Muscle of back (tissue), 11 donors: ENCODE measurements around the gene STX8. TPM values are rescaled to one million over a fixed set of nuclear protein-coding genes. Genes with fewer than 3 reads are reported as not detected.

Experiments used
- DNase-seq, 3 donors: peaks; one replicate each; pipeline versions ENCODE4 v3.0.0 to v3.0.0-alpha.2; 2013
- polyA plus RNA-seq, 10 donors: library from polyadenylated mRNA; unstranded; fragments of 120-200 nt; gene quantifications; one replicate each; pipeline ENCODE4 v1.2.1, GENCODE V29; 2013; ENCODE audit not compliant: insufficient read length in 10 of 10

Gene STX8
- polyA plus RNA-seq, 10 donors: 43.2 to 49.1 (median 45.6) TPM

DNA sequence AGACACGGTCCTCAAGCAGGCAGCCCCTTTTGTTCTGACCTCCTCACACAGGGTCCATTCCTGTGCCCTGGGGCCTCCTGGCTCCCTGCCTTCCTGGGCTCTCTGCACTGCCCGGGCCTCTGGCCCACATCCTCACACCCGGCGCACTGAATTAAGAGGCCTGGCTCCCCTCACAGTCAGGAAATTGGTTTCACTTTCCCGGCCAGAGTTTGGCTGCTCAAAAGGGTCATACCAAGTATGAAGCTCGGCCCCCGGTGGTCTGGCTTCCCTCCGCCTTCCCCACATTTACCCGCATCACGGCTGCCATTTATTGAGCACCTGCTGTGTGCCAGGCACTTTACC is 334.3 kb downstream of the STX8 start:
- DNase-seq: peak; percentile 33 to 88 (median 77)

DNA sequence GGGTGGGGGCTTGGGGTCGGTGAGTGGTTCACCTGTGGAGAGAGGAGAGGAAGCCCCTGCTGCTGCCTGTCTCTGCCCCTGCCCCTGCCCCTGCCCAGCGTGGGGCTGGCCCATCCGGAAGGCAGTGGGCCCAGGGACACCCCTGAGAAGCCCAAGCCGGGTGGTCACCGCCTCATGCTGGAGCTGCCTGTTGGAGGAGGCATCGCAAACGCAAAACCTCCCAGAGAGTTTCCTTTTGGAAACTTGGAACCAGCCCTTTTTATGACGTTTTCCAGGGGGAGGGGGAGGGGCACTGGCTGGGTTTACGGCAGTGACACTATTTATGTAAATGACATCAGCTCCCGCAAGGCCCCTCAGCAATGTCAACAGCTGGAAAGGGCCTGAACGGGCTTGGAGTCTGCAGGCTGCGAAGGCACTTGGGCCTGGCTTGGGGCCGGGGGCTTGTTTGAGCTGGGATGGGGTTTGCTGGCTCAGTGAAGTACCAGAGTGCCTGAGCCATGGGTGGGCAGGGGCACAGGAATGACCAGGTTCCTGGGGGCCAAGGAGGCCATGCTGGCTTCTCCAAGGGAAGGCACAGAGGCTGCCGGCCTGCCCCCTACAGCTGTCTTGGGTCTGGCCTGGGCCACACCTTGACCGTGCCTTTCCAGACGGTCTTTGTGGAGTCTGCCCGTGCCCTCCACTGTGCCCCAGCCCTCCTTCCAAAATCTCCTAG is 334.8 kb downstream of the STX8 start:
- DNase-seq: peak; percentile 88 to 96 (median 93)

- DNase-seq: peak; percentile 58 to 90 (median 79)
Observed at GRCh38 chr17:9239793-9240658, 335.6 kb downstream of the STX8 start.

DNA sequence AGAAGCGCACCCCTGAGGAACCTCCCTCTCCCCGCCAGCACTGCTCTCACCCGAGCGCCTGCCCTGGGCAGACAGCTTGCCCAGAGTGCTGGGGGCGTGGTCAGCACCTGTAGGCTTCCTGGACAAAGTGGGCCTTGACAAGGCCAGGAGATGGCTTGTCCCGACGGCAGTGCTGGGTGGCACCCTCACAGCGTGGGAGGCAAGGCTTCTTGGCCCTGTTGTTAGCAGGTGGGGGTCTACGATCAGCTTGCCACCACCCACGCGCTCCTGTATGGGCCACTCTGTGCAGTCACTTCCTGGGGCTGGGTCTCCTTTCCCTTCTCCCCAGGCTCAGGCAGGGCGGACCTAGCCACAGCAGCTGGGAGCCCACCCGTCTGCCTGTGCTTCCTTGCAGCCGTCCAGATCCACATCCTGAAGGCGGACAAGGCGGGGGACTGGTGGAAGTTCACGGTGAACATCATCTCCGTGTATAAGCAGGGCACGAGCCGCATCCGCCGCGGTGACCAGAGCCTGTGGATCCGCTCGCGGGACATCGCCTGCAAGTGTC is 336.3 kb downstream of the STX8 start:
- DNase-seq: peak in 1 of 3 donors; percentile 83

- DNase-seq: peak in 1 of 3 donors; percentile 24
Observed at GRCh38 chr17:9238340-9239245, 337.0 kb downstream of the STX8 start.

DNA sequence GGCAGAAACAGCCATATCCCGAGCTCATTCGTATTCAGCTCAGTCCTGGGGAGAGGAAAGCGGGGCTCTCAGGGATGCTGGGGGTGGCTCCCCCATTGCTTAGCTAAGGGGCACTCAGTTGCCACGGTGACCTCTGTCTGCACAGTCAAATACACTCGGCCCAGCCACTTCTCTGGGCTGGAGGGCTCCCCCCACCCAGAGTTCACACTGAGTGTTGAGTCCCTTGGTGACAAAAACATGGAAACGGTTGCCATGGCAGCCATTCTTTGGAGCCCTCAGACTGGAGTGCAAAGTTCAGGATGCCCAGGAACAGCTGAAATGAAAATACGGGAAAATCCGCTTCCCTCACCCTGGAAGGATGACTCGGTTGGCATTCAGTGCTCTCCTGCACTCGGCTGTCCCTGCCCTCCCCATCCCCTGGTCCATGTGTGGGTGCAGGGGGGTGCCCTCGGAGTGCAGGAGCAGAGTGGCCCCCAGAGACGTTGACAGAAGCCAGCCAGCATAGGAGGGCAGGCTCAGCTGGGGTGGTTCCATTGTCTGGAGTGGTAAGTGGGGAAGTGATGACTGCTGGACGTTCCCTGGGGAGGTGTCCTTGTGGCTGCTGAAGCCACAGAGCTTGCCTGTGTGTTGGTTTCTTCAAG is 337.8 kb downstream of the STX8 start:
- DNase-seq: peak in 1 of 3 donors; percentile 51

DNA sequence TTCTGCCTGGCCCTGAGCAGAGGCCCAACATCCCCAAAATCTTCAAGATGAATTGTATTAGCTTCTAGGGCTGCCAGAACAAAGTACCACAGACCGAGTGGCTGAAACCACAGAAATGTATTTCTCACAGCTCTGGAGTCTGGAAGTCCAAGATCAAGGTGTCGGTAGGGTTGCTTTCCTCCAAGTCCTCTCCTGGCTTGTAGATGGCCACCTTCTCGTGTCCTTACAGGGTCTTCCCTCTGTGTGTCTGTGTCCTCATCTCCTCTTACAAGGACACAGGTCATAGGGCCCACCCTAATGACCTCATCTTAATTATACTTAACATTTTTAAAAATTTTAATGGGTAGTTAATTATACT is 338.6 kb downstream of the STX8 start:
- DNase-seq: no peak

GRCh38 chr17:9236286-9237052 is 339.2 kb downstream of the STX8 start:
- DNase-seq: peak in 1 of 3 donors; percentile 40

GRCh38 chr17:9235346-9235745 is 340.3 kb downstream of the STX8 start:
- DNase-seq: no peak

DNA sequence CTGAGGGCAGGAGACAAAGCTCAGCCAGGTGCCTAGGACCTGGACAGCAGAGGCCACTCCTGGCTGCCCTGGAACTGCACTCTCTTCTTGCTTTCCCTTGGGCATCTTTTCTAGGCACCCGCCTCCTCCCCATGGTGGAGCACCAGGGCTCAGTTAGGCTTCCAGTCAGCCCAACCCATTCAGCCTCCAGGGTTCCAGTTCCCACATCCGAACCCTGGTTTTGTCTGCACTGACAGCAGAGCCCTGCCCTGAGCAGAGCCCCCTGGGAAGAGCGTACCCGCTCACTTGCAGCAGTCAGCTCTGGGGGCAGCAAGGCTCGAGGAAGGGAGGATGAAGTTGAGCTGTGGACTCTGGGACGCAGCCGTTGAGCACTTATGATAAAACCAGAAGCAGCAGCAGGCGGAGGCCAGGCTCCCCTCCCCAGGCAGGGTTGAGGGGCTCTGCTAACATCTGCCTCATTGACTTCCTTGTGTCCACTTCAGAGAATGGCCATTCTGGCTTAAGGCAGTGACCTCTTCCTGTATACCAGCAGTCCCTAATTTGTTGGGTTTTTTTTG is 341.2 kb downstream of the STX8 start:
- DNase-seq: peak in 1 of 3 donors; percentile 27

DNA sequence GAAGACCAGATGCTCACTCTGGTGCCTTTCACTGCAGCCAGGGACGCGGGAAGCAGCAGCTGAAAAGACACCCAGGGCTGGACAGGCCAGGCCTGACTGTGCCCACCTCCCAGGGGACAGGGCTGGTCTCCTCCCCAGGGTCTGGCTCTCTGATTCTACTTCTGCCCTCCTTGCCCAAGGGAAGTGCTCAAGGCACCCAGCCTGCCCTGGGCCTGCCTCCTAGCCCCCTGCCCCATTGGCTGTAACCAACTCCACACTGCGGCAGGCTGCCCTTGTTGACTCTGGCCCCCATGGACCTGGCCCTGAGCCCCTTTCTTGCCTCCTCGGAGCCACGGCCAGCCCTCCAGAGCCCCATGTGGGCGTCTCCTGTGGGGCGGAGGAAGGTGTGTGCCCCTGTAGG is 341.9 kb downstream of the STX8 start:
- peak in 1 of 3 donors; percentile 20 for DNase-seq

DNA sequence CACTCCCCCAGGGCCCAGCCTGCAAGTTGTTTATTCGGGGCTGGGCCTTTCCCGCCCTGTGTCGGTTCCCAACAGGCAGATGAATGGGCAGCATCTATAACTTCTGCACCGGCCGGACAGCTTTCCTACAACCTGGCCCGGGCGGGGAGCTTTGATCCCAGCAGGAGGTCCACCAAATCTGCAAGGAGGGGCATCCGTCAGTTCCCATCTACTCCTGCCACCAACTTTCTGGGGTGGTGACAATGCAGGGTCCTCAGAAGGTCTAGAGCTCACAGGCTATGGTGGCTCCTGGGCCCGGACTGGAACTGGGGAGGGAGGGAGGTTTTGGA is 342.4 kb downstream of the STX8 start:
- no peak for DNase-seq

GRCh38 chr17:9232591-9233270 is 342.9 kb downstream of the STX8 start:
- peak; percentile 67 to 90 (median 69) for DNase-seq

GRCh38 chr17:9232155-9232475 is 343.5 kb downstream of the STX8 start:
- DNase-seq: no peak

DNA sequence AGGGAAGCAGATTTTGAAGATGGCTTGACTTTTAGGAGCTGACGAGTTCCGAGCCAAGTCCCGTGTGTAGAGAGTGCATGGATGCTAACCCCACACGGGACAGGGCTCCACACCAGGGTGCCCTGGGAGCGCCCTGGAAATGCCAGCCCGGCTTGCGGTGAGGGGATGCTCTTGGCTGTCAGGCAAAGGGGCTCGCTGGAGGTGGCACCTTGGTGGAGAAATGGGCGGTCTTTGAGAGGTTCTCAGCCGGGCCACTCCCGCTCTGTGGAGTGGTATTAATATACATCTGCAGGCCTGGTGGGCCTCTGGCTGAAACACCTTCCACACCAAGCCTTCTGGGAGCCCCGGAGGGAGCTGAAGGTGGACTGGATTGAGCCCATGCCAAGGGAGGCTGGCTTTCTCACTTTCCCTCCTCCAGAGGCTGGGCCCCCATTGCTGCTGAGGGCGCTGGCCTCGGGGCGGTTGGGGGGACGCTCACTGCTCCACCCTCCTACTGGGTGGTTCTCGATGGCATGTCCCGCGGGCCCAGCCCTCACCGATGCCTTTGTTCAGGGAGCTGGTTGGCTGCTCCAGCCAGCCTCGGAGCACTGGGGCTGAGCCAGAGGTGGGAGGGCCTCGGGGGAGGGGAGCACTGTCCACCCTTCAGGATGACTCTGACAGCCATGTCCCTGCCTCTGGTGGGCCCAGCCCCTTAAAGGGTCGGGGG is 344.0 kb downstream of the STX8 start:
- no peak for DNase-seq

GRCh38 chr17:9230861-9231260 is 344.8 kb downstream of the STX8 start:
- no peak for DNase-seq

- no peak for DNase-seq
Observed at GRCh38 chr17:9230346-9230745, 345.3 kb downstream of the STX8 start.

- DNase-seq: no peak
Observed at GRCh38 chr17:9229826-9230201, 345.8 kb downstream of the STX8 start.

DNA sequence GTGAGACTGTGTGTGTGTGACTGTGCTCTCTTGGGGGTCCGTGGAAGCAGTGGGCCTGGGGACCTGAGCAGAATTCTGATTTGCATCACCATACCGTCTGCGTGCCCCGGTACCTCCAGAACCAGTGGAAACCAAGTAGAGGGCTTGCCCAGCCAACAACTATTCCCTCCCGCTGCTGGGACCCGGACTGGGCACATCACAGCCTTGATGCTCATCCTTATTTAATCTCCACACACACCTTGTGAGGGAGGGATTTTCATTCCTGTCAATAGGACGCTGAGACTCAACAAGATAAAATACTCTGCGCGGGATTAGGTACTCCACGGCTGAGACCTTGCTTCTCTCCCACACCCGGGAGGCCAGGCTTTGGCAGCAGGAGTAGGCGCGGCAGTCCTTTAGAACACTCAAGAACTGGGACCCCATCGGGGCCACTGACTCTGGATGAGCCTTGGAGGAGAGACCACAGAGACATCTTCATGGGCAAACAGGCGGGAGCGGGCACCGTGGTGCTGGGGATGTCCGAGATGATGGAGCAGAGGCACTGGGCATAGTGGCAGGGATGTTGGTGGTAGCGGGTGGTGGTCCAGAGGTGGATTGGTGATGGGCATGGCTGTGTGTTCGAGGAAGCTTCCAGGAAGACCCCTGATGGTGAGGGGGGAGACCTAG is 346.3 kb downstream of the STX8 start:
- no peak for DNase-seq
